Hindlimb muscle (tissue), 1 donor: ENCODE data around the gene LRRTM3. TPM values are rescaled to one million over a fixed set of nuclear protein-coding genes. Genes with fewer than 3 reads are reported as not detected.

Experiments
- DNase-seq: peaks from one replicate; pipeline ENCODE4 v3.0.0-alpha.2; 2013
- polyA plus RNA-seq: library from polyadenylated mRNA; unstranded; fragments of 120-200 nt; gene quantifications from one replicate; pipeline ENCODE4 v1.2.1, GENCODE V29; 2013; ENCODE audit not compliant: insufficient read length

LRRTM3 gene
- polyA plus RNA-seq, 1 donor: 2.0 TPM

DNA sequence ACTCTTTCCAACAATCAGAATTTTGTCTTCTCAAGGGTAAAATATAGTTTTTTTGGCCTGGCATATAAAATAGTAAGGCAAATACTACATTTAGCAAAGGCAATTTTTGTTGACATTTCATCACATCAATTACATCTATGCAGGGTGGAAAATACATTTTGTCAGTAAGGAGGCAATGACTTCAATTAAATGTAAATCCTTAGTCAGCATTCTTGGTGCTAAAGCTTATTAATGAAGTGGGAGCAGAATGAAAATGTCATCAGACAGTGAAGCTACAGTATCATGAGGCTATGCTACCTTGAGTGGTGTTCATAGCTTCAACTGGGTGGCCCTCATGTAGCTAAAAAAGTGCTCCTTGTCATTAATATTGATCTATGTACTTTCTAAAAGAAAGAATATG lies 8.9 kb downstream of the LRRTM3 start:
- no peak for DNase-seq

DNA sequence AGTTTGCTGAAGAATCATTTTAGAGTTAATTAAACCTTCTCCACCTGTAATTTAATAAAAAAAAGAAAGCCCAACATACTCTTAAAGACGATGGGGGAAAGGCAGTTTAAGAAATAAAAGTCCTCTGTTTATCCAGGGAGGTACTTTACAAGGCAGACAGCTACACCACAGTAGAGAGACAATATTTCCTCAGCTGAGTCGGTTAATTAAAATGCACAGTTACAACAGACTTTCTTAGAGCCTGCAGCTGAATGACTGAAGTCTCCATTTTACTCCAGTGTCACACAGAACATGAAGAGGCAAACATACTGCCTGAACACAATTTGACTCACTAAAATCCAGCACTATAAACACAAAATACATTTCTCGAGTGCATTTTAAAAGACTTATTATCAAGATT lies 15.1 kb downstream of the LRRTM3 start:
- DNase-seq: no peak

DNA sequence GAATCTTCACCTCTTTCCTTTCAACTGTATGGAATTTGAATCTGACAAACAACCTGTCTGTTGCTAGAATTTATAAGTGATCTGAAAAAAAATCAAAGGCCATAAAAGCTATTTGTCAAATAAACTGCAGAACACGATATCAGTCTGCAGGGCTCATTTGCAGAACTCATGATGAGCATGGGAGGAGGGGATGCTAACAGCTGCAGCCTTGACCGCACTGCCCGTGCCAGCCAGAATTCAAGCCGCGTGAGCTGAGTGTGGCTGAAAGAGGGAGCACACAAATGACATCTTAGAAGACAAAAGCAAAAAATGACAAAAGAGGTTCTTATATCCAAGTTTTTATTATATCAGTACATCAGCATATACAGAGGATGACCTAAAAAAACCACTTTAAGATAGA lies 15.7 kb downstream of the LRRTM3 start:
- no peak for DNase-seq

DNA sequence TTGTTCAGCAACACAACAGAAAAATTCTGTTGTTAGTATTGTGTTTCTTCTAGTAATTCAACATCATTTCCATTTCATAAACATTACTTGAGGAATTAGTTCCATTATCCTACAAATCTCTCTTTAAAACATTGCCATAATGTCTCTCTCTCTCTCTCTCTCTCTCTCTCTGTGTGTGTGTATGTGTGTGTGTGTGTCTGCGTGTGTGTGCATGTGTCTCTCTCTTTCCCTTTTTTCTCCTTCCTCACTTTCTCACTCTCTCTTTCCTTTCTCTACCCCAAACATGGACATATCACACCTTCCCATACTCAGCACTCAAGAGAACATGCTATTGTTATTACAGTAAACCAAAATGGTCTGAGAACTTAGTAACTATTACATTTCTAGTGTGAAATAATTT lies 16.6 kb downstream of the LRRTM3 start:
- no peak for DNase-seq

DNA sequence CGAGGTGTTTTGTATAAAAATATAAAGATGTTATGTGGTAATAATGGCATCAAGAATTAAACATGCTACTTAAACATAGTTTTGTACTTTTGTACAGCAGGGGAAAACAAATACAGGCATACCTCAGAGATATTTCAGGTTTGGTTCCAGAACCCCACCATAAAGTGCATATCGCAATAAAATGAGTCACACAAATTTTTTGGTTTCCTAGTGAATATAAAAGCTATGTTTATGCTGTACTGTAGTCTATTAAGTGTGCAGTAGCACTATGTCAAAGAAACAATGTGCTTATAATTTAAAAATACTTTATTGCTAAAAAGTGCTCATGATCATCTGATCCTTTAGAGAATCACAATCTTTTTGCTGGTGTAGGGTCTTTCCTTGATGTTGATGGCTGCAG lies 17.8 kb downstream of the LRRTM3 start:
- no peak for DNase-seq

DNA sequence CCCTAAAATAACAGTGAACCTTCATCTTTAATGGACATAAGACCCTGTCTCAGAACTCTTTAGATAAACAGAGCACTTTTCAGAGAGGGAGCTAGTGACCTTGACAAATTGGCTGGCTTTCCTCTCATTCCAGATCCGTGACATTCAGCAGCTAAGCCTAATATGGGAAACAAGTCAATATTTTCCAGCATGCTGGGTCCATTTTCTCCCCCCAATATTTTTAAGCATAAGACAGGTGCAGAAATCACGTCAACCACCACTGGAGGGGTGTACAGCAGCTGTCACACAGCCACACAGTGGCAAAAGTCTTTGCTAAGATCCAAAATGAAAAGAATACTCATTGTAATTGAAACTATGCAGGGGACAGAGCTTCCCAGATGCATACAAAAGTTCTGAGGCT lies 26.1 kb downstream of the LRRTM3 start:
- no peak for DNase-seq

DNA sequence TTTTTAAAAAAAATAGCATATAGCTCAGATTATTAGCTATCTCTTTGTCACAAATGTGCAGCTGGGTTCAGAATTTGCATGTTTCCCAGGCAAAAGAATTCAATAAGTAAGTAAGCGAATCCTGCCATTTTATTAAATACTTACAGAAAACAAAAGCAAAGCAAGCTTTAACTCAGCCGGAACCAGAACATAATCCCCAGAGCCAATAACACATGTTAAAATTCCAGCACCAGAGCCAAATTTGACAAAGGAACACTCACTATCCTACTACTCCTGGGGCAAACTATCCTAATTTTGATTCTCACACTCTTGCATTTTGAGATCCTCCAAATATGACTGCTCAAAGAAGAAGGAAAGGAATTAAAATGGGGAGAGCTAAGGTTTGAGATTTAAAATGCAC lies 32.6 kb downstream of the LRRTM3 start:
- DNase-seq: peak; percentile 59

DNA sequence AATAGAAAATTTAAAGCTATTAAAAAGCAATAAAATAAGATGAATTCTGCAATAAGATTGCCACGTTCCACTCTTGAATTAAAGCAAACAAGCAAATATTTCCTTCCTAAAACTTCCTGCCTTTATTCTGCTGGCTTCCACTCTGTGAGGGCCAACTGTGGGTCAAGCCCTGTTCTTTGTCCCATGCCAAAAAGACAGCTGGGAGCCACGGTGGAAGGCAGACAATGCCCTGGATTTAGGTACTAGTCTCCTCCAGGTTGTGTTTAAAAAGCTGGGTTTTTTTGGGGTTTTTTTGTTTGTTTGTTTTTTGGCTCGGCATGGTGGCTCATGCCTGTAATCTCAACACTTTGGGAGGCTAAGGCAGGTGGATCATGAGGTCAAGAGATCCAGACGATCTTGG lies 39.1 kb downstream of the LRRTM3 start:
- no peak for DNase-seq

DNA sequence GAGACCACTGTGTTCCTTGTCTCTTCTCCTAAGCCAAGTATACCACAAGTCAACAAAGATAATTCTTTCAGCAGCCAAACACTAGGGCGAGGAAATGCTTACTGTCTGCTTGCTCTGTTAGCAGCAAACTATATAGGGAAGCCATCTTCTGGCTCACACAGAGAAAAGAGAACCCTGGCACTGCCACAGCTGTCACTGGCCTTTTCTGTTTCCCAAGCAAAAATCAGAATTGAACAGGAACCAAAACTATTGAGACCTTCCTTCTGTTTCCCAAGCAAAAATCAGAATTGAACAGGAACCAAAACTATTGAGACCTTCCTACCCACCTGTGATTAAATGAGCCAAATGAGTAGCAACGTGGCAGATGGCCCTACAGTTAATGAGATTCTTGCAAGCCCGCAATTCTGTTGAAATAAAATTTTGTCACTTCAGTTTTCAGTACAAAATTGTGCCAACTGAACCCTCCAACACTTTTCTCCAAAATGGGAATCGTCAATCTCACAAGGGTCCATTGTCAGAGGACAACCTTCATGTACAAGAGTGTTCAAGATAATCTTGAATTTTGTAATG lies 54.5 kb downstream of the LRRTM3 start:
- DNase-seq: no peak

DNA sequence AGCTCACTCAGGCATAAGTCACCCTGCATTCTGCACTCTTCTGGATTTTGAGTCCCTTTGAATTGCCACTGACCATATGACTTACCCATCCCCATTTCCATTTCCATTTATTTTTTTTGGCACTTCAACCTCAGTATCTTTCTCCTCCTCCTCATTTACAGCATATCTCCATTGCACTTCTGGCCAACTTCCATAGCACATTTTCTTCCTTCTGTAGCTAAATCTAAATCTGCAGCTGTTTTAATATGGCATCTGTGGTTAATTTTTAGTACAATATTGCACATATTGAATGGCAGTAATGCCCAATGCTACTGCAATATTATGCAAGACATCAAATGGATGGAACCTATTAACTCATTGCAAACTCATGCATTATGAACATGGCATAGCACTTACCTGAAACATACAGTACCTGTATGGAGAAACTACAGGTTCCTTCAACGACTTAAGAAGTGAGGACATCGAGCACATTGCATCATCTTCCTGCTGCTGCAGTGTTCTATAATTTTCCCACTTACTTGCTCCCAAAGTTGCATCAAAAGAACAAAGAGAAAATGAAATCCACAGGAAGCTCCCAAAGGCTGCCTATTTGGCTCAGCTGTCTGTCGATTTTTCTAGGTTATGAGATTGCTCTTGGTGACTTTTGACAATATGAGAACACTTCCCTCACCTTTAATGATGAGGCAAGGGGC lies 55.7 kb downstream of the LRRTM3 start:
- no peak for DNase-seq

DNA sequence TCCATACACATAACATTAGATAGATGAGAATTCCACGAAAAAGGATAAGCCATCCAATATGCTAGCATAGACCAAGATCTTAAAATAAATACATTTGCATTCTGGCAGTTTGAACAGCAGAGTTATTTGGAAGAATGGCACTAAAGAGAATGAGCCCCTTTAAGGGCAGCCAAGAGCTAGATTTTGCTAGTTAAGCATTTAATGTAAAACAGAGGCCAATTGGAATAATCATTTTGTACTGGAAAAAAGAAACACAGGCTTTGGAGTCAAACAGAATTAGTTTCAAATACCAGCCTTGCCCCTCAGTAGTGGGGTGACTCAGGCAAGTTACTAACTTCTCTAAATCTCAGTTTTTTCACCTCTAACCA lies 56.2 kb downstream of the LRRTM3 start:
- no peak for DNase-seq

DNA sequence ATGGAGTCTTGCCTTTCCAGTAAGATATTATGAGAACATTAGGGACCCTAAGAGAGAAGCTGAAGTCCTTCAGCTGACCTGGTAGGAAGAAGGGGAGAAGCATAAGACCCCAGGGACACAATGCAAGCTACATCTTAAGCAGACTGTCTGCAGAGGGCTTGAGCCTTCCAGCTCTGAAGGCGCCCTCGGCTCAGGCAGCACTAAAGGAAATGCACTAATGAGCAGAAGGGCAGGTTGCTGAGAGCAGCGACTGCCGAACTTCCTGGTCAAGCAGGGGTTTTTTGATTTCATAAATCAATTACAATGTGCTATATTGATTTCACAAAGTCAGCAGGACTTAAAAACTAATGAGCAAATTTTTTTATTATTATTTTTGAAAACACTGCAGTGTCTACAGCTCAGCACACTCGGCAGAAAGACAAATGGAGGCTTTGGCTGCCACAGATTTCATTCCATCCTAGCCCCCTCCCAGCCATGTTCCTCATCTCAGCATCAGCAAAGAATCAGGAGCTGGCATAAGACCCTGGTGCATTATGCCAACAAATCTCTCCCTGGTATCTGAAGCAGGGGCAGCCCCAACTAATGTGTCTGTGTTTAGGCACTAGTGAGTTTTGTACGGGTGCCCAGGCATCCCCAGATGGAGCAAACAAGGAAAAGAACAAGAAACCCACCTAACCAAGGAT lies 57.1 kb downstream of the LRRTM3 start:
- DNase-seq: no peak

DNA sequence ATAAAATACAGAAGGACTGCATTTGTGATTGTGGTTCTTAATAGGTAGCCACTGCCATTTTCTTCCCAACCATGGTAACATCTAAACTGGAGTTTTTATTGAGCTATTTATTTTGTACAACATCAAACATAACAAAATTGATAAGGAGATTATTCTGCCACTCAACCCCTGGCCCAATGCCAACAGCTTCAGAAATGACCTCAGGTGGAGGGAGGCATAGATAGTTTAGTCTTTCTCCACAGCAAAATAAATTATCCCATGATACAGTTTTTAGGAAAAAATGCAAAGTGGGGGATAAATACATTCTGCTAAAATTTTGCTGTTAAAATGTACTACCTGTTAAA lies 57.6 kb downstream of the LRRTM3 start:
- DNase-seq: no peak

DNA sequence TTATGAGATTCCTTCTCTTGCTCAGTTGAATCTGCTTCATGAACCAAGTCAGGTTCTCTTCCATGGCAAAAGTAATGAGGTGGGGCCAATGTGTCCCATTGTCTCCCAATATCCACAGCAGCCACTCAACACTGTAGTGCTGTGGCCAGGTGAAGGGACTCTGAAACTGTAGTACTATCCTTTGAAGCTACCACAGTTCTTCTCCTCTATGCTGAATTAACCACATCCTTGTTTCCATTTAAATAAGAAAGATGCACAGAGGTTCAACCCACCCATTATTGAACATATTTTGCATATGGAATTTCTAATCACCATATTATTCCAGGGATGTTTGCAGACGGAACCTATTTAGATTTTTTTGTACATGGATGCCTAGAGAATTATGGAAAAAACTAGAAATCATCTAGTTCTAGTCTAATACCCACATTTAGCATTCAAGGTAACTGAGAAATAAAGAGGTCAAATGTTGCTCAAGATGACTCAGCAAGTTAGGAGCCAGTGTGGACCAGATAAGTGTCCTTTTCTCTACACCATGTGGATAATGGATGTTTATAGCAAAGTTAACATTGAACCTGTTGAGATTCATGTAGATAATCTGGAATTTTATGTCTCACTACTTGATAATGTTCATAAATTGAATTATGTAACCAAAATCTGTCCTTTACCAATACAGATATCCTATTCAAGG lies 64.5 kb downstream of the LRRTM3 start:
- DNase-seq: no peak

DNA sequence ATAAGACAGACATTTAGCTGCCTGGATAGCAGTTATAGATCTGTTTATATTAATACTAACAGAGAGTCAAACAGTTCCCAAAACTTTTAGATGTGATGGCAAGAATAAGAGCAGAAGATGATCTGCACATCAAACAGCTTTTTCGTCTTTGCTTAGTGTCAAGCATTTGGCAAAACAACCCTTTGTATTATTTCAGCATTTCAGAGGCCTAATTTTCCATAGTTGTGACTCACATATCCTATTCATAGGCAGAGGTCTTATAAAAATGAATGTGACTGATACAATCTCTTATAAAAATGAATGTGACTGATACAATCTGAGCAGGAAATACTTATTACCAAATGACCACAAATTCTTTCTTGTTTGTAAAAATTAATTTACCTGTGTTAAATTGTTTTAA lies 71.2 kb downstream of the LRRTM3 start:
- no peak for DNase-seq

DNA sequence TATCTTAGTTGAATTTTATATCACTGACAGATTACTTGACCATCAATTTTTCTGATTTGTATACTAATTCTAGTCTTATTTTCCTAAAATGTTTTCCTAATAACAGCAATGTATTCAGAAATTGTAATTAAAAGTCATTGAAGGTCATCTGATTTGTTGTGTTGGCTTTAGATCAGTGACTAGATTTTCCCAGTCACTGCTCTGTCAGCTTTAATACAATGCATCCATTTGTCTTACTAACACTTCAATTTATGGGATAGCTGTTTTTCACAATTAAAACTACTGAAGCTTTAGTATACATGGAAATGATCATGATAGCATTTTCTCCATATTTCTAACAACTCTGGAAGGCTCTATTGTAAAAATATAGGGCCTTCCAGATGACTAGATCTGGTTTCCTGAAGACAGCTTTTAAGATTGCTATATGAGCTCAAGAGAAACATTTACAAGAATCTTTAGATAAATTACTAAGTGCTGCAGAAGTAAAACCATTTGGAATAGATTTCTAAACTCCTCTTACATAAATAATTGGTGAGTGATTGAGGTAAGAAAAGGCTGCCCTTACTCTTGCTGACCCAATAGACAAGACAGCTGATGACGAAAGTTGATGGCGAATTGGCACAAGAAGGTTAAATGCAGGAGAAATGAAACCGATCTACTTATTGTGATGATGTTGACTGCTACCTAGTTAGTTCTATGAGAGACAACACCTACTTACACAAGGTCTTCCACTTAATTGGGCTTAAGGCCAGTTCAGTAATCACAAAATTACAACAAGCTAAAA lies 74.1 kb downstream of the LRRTM3 start:
- DNase-seq: no peak

DNA sequence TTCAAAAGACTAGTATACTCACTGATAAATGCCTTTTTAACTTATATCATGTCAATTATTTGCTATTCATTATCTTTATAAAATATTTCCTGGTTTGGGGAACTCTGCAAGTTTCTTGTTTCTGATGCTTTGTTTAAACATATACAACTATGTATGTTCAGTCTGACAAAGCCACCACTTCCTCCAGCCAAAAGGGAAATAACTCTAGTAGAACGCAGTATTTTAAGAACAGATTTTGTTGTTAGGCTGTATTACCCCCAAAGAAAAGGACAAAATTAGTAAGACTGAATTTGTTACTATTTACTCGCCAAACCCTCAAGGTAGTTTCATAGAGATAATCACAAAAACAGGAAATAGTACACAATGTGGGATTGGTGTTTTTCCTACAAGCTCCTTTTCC lies 78.9 kb downstream of the LRRTM3 start:
- no peak for DNase-seq

DNA sequence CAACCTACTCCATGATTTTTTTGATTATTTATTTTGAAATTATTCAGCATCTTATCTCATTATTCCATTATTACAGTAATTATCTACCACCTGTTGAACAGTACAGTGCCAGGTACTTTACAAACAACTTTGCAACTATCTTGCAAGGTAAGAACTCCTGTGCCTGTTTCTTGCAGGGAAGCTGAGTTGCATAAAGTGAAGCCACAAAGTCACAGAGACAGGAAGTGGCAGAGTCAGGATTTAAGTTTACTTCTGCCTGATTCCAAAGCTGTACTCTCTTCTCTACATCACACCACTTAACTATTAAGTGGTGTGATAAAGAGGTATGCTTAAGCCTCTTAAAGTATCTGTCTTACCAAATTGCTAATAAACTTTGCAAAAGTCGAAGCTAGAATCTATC lies 80.1 kb downstream of the LRRTM3 start:
- DNase-seq: no peak

DNA sequence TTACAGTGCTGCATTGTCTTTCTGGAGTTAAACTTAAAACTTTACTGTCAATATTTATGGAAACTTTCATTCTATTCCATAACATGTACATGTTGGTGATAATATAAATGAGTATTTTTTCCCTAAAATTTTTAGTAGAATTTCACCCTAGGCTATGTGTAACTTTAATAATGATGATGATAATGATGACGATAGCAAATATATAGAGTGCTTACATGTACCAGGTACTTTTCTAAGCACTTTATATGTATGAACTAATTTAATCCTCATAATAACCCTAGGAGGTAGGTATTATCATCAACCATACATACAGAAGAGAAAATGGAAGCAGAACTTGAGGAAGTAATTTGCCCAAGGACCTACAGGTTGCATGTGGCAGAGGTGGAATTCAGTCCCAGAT lies 85.6 kb downstream of the LRRTM3 start:
- no peak for DNase-seq

DNA sequence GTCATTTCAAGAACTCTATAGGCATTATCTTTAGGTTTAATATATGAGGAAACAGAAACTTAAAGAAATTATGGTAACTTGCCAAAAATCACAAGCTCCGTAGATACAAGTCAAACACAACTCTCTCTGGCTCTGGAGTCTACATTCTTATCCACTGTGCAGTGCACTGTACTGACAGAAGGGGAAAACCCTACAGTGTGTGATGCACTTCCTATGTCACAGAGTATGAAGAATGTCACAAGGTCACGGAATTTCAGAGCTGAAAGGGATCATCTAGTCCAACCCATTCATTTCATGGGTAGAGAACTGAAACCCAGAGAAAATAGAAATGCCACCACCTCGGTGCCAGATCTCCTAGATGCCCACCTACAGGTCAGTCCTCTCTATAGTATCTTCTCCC lies 86.1 kb downstream of the LRRTM3 start:
- DNase-seq: no peak

DNA sequence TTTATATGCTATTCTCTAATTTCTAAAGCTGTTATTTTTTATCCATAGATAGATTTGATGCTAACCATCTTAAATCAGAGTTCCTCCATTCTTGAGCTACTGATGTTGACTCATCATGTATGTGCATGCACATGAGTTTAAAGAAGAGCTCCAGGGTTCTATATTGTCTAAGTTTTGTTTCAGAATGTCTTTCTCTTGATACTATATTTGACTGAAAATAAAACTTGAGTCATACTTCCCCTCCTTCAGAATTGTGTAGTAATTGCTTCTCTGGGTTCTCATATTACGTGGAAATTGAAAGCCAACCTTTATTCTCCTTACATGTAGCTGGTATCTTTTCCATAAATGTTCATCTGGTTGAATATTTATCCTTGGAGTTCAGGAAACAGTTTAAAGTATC lies 89.4 kb downstream of the LRRTM3 start:
- no peak for DNase-seq

DNA sequence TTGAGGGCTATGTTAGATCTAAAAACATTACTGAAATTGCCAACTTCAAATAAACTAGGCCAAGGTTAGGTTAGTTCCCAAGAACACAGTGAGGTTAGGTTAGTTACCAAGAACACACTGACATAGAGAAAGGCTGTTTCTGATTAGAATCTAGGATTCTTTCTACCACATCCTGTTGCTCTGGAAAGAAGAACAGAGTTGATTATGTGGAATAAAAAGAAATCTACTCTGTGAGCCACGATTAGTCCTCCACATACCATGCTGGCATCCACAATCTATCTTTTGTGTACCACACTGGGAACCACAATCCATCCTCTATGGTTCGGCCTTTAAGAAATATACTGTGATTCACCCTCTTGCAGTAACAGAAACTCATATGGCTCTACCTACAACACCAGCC lies 91.4 kb downstream of the LRRTM3 start:
- no peak for DNase-seq

DNA sequence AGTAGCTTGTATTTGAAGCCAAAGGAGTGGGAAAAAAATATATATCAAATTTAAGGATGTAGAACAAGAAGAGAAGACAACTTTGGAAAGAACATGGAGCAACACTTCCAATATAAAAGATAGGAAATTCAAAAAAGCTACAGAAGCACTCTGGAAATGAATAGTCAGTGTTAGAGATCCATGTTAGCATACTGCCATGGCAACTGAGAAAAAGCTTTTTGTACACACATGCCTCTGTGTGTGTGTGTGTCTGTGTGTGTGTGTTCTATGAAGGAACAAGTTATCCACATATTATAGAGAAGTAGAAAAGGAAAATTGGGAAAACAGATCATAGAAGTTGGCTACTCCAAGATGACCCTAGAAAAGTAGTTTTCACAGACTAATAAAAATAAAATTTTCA lies 96.3 kb downstream of the LRRTM3 start:
- DNase-seq: no peak
